GM19099 (cell line): ENCODE results near the gene SFMBT1.

Experiments used
- POLR2A ChIP-seq: IDR thresholded peaks from 3 replicates; pipeline ENCODE4 v1.6.1; 2011; ENCODE audit warnings: low read depth; ENCODE audit not compliant: insufficient read length; ENCODE audit errors: extremely low read depth

Gene SFMBT1

GRCh38 chr3:52934630-52935530 lies 111.0 kb downstream of the SFMBT1 start:
- no peak for TF ChIP-seq POLR2A

GRCh38 chr3:52931889-52932288 lies 114.0 kb downstream of the SFMBT1 start:
- no peak for TF ChIP-seq POLR2A

- TF ChIP-seq POLR2A: no peak
Measured at GRCh38 chr3:52931328-52931727, 114.5 kb downstream of the SFMBT1 start.

DNA sequence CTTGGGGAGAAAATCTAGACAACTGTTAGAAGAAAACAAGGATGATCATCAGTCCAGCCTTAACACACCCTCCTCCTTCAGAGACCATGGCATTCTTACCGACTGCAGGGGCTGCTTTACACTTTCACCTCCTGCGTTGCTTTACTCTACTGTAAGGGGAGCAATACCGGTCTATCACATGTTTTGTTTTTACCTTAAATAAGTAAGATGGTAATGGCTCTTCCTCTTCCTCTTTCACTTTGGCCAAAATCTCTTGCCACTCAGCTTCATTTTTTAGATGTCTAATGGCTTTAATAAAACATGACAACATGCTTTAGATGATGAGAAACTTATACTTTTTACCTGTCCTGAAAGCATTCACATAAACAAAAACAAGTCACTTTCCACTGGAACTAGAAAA lies 115.1 kb downstream of the SFMBT1 start:
- TF ChIP-seq POLR2A: no peak

- no peak for TF ChIP-seq POLR2A
Measured at GRCh38 chr3:52926554-52926953, 119.3 kb downstream of the SFMBT1 start.

- TF ChIP-seq POLR2A: no peak
Measured at GRCh38 chr3:52925405-52926313, 120.2 kb downstream of the SFMBT1 start.

DNA sequence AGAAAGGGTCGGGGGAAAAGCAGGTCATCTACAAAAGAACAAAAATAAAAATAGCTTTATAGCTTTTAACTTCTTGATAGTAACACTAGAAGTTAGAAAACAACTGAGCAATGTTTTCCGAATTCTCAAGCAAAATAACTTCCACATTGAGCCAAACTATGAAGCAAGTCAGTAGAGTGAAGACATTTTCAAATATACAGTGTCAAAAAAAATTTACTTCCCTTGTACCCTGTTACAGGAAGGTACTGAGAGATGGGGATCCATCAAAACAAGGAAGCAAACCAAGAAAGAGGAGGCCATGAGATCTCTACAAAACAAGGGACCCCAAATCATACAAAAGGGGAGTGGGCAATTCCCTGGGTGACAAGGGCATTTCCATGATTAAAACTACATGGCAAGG lies 121.9 kb downstream of the SFMBT1 start:
- no peak for TF ChIP-seq POLR2A

DNA sequence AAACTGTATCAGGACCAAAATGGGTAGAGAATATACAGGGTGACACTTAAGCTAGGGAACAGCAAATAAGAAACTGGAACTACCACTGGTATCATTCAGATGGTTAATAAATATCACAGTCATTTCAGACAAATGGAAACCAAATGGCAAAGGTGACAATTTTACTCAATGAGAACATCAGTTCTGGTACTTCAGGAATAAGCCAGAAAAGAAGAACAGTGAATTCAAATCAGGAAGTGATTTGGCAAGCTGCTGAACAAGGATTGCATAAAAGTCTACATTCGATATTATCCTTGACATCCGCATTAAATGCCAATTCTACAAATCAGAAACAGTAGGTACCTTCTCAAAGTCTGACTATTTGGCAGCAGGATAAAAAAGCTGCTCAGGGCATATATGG lies 125.0 kb downstream of the SFMBT1 start:
- TF ChIP-seq POLR2A: no peak

GRCh38 chr3:52917044-52917443 lies 128.8 kb downstream of the SFMBT1 start:
- TF ChIP-seq POLR2A: no peak

DNA sequence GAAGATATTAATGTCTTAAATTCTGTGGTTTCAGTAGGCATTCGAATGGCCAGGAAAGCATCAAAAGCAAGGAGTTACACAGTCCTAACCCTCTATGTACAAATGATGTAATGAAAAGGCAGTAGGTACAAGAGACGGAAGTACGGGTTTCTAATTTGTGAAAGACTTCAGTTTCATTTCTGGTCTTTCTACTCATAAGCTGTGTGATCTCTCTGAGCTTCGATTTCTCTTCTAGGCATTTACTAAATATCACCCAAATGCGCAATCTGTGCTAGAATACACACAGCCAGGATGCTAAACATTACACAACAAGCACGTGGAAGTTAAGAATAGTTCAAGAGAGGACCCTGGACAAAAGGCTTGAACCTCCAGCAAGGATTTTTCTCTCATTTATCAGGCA lies 130.6 kb downstream of the SFMBT1 start:
- no peak for TF ChIP-seq POLR2A

DNA sequence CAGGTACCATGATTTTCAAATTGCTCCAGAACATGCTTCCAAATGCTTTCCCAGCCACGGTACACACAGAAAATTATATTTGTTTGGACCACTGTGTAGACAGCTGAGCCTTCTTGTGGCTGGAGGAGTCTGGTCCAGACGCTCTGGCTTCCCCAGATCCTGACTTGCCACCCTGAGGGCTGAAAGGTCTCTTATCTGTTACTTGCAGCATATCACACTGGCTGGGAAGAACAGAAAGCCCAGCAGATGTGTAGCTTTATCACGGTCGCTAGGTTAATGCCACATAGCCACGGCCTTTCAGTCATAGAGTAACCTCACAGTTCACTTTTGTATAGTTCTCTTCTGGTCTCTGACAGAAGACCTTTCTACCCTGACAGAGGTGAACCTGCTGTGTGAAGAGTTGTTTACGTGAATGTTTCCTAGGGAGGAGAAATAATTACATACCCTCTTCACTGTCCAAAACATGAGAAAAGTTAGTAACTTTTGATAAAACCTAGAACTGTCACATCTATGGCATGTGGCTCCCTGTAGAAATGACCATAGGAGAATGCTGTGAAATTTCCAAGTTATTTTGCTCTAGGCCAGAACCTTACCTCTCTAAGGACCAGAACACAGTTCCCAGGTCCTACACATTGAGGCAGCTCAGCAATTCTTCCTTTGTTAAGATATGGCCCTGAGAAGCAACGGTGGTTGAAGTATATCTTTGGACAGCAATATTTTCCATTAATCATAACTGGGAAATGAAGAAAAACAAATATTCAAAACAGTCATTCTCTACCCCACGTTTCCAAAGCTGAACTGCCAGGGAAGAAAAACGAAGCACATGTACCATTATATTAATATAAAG lies 132.8 kb downstream of the SFMBT1 start:
- TF ChIP-seq POLR2A: no peak

DNA sequence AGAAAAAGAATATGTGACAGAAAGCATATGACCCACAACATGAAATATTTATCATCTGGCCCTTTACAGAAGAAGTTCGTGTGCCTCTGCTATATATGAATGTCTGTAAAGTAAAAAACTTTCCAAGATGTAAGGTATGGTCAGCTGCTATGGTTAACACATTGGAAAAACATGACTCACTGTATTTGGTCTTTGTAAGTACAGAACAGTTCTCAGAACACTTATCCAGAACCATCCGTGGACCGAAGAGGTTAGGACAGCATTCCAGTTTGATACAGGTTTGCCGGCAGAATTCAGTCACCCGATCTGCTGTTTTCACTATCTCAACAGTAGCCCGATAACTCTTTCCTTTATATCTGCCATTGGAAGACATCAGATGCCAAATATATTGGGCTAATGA lies 135.1 kb downstream of the SFMBT1 start:
- no peak for TF ChIP-seq POLR2A

- TF ChIP-seq POLR2A: no peak
Measured at GRCh38 chr3:52907497-52907896, 138.4 kb downstream of the SFMBT1 start.

GRCh38 chr3:52904552-52904951 lies 141.3 kb downstream of the SFMBT1 start:
- TF ChIP-seq POLR2A: no peak

DNA sequence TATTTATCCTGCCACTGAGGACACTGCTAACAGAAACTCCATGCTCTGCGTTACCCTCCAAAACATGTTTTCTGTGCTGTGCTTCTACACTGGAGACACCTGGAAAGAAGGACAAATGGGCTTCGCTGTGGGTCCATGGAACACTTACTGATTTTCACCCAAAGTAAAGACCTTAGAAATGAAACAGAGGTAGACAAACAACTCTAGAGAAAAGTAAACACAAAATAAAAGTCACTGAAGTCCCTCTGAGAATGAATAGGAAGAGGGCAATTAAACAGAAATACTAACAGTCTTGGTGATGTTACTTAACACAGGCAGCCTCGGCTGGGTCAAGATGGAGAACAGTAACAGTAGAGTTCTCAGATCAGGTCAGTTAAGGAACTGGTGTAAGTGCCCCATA lies 141.9 kb downstream of the SFMBT1 start:
- TF ChIP-seq POLR2A: no peak
